Measurements from ENCODE around the gene RASSF5.

GRCh38 chr1:206558794-206559671 is 51.7 kb downstream of the RASSF5 start:
- TF ChIP-seq, protein P1, sequence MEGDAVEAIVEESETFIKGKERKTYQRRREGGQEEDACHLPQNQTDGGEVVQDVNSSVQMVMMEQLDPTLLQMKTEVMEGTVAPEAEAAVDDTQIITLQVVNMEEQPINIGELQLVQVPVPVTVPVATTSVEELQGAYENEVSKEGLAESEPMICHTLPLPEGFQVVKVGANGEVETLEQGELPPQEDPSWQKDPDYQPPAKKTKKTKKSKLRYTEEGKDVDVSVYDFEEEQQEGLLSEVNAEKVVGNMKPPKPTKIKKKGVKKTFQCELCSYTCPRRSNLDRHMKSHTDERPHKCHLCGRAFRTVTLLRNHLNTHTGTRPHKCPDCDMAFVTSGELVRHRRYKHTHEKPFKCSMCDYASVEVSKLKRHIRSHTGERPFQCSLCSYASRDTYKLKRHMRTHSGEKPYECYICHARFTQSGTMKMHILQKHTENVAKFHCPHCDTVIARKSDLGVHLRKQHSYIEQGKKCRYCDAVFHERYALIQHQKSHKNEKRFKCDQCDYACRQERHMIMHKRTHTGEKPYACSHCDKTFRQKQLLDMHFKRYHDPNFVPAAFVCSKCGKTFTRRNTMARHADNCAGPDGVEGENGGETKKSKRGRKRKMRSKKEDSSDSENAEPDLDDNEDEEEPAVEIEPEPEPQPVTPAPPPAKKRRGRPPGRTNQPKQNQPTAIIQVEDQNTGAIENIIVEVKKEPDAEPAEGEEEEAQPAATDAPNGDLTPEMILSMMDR (IDR thresholded peaks at IDR 0.05; ENCODE audit: borderline replicate concordance, extremely low read depth, low read length, poor library complexity, severe bottlenecking) = no peak
- TF ChIP-seq EZH2 (IDR thresholded peaks at IDR 0.05; ENCODE audit: borderline replicate concordance, low read depth, low read length, severe bottlenecking) = no peak

Measured in DND-41 (cell line).